HTR-8/SVneo (cell line): ENCODE measurements around the gene HSPG2.
"Not testable (repeated sequence)": the region's sequence is repeated elsewhere in the genome, so short reads cannot be mapped to it uniquely, and the experiment has no call there.

ENCODE experiments used
- DNase-seq: peaks from one replicate; pipeline ENCODE4 v3.0.0; 2011; ENCODE audit warnings: low spot score, mixed read lengths; ENCODE audit not compliant: insufficient read length
- FAIRE-seq: peaks from 2 replicates; lab custom pipeline; 2011; peaks lifted over from hg19 to GRCh38; lab: Jason Lieb, UNC

Gene HSPG2

GRCh38 chr1:21916447-21917238 lies 20.5 kb downstream of the HSPG2 start:
- FAIRE-seq: no peak
- no peak for DNase-seq

GRCh38 chr1:21914880-21915640 lies 22.1 kb downstream of the HSPG2 start:
- DNase-seq: no peak

DNA sequence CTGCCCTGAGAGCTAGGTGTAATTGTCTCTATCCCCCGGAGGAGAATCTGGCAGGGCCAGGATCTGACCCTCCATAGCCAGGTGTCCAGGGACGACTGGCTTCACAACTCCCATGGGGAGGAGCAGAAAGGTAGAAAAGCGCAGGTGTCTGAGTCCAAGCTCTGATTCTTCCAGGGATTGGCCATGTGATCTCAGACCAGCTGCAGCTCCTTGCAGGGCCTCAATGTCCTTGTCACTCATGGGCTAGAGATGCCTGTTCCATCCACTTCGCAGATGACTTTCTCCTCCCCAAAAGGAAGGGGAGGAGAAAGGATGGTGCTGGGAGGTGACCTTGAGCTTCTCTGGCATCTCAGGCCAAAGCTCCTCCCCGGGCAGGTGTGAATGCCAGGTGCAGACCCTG lies 22.7 kb downstream of the HSPG2 start:
- DNase-seq (no peak), FAIRE-seq (no peak)

More at GRCh38 chr1:21914880-21915640, 22.1 kb downstream of the HSPG2 start:
- no peak for FAIRE-seq

- no peak for FAIRE-seq
Observed at GRCh38 chr1:21913763-21914162, 23.3 kb downstream of the HSPG2 start.

GRCh38 chr1:21913258-21913657 lies 23.9 kb downstream of the HSPG2 start:
- no peak for FAIRE-seq
- no peak for DNase-seq

More at GRCh38 chr1:21913763-21914162, 23.3 kb downstream of the HSPG2 start:
- no peak for DNase-seq

DNA sequence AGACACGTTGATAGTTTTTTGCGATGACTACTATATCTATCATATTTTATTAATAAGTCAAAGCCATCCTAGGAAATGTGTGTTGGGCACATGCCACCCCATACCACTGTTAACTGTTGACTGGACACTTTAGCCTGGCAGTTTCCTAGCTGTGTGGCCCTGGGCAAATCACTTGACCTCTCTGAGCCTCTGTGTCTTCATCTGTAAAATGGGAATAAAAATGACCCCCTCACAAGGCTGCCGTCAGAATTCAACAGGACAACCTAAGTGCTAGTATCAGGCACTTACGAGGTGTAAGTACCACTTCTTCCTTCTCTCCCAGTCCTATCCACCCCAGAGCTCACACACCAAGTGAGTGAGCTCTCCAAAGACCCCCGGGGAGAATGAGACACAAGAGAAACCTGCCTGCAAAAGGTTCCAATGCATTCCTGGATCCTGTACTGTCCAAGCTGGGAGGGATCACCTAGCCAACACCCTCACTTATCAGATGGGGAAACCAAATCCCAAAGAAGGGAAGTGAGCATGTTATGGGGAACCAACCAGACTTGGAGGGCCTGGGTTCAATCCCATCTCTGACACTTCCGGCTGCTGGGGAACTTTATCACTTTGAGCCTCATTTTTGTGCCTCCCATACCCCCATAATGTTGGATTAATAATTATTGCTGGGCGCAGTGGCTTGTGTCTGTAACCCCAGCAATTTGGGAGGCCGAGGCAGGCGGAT lies 24.9 kb downstream of the HSPG2 start:
- DNase-seq (no peak), FAIRE-seq (no peak)

GRCh38 chr1:21911205-21912001 lies 25.7 kb downstream of the HSPG2 start:
- DNase-seq (no peak), FAIRE-seq (no peak)

- no peak for DNase-seq
- no peak for FAIRE-seq
Observed at GRCh38 chr1:21910558-21911204, 26.4 kb downstream of the HSPG2 start.

DNA sequence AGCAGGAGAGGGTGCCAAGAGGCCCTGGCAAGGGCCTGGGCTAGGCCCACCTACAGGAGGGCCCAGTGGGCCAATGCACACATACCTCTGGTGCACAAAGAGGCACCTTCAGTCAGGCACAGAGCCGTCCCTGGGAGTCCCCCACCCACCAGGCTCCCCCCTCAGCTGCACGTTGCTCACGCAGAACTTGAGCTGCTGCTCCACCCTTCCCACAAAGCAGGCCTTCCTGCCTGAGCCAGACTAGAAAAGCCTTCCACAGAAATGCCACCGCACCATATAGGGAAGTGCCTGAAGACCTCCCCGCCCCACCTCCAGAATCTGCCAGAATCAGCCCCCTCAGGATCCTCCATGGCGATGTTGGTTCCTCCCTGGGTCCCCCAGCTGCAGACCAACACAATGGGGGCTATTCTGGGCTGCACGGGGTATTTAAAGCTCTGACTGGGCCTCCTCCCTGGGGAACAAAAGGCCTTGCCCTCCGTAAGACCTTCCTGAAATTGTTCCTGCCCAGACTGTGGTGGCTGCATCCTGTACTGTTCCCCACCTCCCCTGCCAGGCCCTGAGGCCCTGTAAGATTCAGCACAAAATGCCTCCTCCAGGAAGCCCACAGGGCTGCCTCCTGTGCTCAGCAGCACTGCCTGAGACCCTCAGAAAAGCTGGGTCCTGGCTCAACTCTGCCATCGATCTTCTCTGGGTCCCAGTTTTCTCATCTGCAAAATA lies 27.2 kb downstream of the HSPG2 start:
- FAIRE-seq (no peak), DNase-seq (no peak)

GRCh38 chr1:21909286-21909759 lies 27.8 kb downstream of the HSPG2 start:
- DNase-seq (no peak), FAIRE-seq (no peak)

GRCh38 chr1:21907737-21908534 lies 29.2 kb downstream of the HSPG2 start:
- FAIRE-seq, DNase-seq: not testable (repeated sequence)

- FAIRE-seq (no peak), DNase-seq (no peak)
Observed at GRCh38 chr1:21907079-21907418, 30.1 kb downstream of the HSPG2 start.

DNA sequence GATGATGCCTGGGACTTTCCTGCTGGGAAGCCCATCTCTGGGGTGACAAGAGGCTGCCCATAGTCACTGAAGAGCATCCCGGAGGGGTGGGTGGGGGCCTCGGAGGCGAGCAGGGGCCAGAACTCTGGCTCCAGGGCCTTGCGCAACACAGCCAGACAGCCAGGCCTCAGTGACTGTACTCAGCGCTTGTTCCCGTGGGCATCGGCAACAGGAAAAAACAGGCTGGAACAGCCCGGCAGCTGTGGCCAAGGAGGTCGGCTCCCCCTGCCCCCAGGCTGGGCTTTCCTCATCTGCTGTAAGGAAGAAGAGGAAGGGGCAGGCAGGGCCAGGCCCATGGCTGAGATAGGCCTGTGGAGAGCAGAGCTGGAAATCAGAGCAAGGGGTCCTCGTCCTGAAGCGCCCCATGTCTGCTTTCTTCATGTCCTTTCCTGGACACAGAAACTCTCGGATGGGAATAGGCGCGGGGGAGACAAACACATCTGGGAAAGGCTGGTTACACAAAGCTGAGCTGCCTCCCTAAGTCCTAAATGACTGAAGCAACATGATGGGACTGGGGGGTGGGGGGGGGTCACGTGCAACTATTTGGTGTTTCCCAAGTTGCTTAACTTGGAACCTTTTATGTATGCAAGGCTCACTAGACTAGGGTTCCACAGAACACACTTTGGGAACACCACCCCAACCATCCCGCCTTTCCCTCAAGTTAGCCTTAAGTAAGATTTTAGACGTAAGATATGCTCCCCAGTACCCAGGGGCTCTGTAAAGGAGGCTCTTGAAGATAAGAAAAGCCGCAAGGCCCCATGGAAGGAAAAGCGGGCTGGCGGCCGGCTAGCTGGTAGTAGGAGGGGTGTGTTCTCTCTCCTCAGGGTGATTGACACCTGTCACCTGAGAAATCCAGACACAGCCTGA lies 30.7 kb downstream of the HSPG2 start:
- DNase-seq (no peak), FAIRE-seq (no peak)

GRCh38 chr1:21904704-21905520 lies 32.2 kb downstream of the HSPG2 start:
- DNase-seq (no peak), FAIRE-seq (no peak)

GRCh38 chr1:21904454-21904703 lies 32.7 kb downstream of the HSPG2 start:
- no peak for FAIRE-seq
- no peak for DNase-seq

GRCh38 chr1:21903638-21904453 lies 33.3 kb downstream of the HSPG2 start:
- FAIRE-seq (no peak), DNase-seq (no peak)
